Measurements from ENCODE around the gene KIAA0232.

The KIAA0232 gene

DNA sequence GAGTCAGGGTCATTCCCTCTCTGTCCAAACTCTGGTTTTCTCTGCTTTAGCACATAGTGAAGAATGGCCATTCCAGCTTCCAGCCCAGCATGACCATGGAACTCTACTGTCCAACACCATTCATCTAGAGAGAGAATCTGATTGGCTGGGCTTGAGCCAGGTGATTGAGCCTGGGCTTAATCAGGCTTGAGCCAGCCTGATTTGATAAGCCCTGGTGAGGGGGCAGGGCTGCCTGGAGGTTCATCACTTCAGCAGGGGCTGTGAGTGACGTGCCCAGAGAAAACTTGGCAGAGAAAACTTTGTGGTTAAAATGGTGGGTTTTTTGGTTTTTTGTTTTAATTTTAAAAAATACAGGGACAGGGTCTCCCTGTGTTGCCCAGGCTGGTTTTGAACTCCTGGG, 62.5 kb downstream of the KIAA0232 start:
- H3K9ac ChIP-seq (ENCODE audit: low read length), result no peak overlapping the region
- H3K4me1 ChIP-seq (ENCODE audit: control insufficient read depth, low read depth, low read length), result peaks cover 45% of the 10 kb centered on the region
- no peak overlapping the region for H3K4me3 ChIP-seq (ENCODE audit: low read length)
- H3K36me3 ChIP-seq (ENCODE audit: control insufficient read depth, low read depth, low read length), result no peaks in the 10 kb centered on the region
- no peaks in the 10 kb centered on the region for H3K9me3 ChIP-seq (ENCODE audit: control insufficient read depth, low read depth, low read length)
- no peaks in the 10 kb centered on the region for H3K27me3 ChIP-seq (ENCODE audit: control insufficient read depth, insufficient read depth, low read length)
- no peak overlapping the region for H3K27ac ChIP-seq (ENCODE audit: low read length)

DNA sequence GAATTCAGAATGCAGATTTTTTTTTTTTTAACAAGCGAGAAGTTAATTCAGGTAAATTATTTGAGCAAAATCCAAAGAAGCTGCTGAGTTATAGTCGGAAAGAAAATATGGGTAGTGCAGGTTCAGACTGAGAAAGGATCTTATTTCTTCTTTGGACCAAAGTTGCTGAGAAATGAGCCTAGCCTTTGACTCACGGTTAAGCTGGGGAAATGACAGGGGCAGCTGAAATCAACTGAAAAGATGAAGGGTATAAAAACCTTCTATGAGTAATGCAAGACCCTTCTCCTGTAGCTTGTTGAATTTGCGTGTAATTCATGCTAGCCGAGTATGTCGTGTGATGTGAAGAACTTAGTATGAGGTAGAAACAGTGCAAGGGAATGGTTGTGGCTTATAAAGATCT, 63.0 kb downstream of the KIAA0232 start:
- H3K4me3 ChIP-seq (ENCODE audit: low read length), result no peak overlapping the region

GRCh38 chr4:6847178-6847577, 64.7 kb downstream of the KIAA0232 start:
- no peaks in the 10 kb centered on the region for H3K36me3 ChIP-seq (ENCODE audit: control insufficient read depth, low read depth, low read length)
- no peaks in the 10 kb centered on the region for H3K27me3 ChIP-seq (ENCODE audit: control insufficient read depth, insufficient read depth, low read length)
- no peaks in the 10 kb centered on the region for H3K9me3 ChIP-seq (ENCODE audit: control insufficient read depth, low read depth, low read length)
- H3K4me3 ChIP-seq (ENCODE audit: low read length), result peak overlapping the region; percentile 39
- H3K4me1 ChIP-seq (ENCODE audit: control insufficient read depth, low read depth, low read length), result peaks cover 46% of the 10 kb centered on the region
- no peak overlapping the region for H3K27ac ChIP-seq (ENCODE audit: low read length)
- H3K9ac ChIP-seq (ENCODE audit: low read length), result no peak overlapping the region

More for the DNA sequence above, 63.0 kb downstream of the KIAA0232 start:
- Histone ChIP-seq H3K9ac (ENCODE audit: low read length) (no peak overlapping the region), H3K27ac (ENCODE audit: low read length) (no peak overlapping the region), H3K9me3 (ENCODE audit: control insufficient read depth, low read depth, low read length) (no peaks in the 10 kb centered on the region), H3K36me3 (ENCODE audit: control insufficient read depth, low read depth, low read length) (no peaks in the 10 kb centered on the region), H3K27me3 (ENCODE audit: control insufficient read depth, insufficient read depth, low read length) (no peaks in the 10 kb centered on the region), H3K4me1 (ENCODE audit: control insufficient read depth, low read depth, low read length) (peaks cover 46% of the 10 kb centered on the region)

- no peaks in the 10 kb centered on the region for H3K9me3 ChIP-seq (ENCODE audit: control insufficient read depth, low read depth, low read length)
- H3K27ac ChIP-seq (ENCODE audit: low read length), result no peak overlapping the region
- H3K27me3 ChIP-seq (ENCODE audit: control insufficient read depth, insufficient read depth, low read length), result no peaks in the 10 kb centered on the region
- peaks cover 46% of the 10 kb centered on the region for H3K4me1 ChIP-seq (ENCODE audit: control insufficient read depth, low read depth, low read length)
- peaks cover 8% of the 10 kb centered on the region for H3K36me3 ChIP-seq (ENCODE audit: control insufficient read depth, low read depth, low read length)
- no peak overlapping the region for H3K9ac ChIP-seq (ENCODE audit: low read length)
- no peak overlapping the region for H3K4me3 ChIP-seq (ENCODE audit: low read length)
These were observed 66.3 kb downstream of the KIAA0232 start for GRCh38 chr4:6848717-6849305.

DNA sequence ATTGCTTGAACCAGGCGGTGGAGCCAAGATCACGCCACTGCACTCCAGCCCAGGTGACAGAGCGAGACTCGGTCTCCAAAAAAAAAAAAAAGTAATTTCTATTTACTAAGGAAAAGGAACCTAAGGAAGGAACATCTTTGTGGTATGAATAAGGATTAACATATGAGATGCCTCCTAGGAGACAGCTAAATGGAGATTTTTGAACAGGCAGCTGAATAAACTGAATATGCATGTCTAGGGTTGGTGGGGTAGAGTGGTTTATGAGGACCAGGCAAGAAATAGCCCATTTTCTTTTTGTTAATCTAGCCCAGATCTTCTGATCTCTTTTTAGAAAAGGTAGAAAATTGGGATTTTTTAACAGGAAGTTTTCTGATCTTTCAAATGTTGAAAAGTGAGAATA, 67.2 kb downstream of the KIAA0232 start:
- no peak overlapping the region for H3K27ac ChIP-seq (ENCODE audit: low read length)
- H3K9me3 ChIP-seq (ENCODE audit: control insufficient read depth, low read depth, low read length), result no peaks in the 10 kb centered on the region
- no peak overlapping the region for H3K9ac ChIP-seq (ENCODE audit: low read length)
- H3K36me3 ChIP-seq (ENCODE audit: control insufficient read depth, low read depth, low read length), result peaks cover 8% of the 10 kb centered on the region
- no peaks in the 10 kb centered on the region for H3K27me3 ChIP-seq (ENCODE audit: control insufficient read depth, insufficient read depth, low read length)
- H3K4me3 ChIP-seq (ENCODE audit: low read length), result no peak overlapping the region
- peaks cover 51% of the 10 kb centered on the region for H3K4me1 ChIP-seq (ENCODE audit: control insufficient read depth, low read depth, low read length)

DNA sequence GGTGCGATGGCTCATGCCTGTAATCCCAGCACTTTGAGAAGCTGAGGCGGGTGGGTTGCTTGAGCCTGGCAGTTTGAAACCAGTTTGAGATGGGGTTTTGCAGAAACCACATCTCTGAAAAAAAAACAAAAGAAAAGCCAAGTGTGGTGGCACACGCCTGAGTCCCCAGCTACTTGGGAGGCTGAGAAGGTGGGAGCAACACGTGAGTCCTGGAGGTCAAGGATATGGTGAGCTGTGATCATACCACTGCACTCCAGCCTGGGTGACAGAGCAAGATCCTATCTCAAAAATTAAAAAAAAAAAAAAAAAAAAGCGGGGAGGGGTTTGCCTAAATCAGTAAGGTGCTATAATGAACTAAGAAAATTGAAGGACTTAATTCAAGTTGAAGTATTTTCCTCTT, 68.9 kb downstream of the KIAA0232 start:
- H3K9me3 ChIP-seq (ENCODE audit: control insufficient read depth, low read depth, low read length), result no peaks in the 10 kb centered on the region
- no peak overlapping the region for H3K4me3 ChIP-seq (ENCODE audit: low read length)
- no peak overlapping the region for H3K9ac ChIP-seq (ENCODE audit: low read length)
- H3K27me3 ChIP-seq (ENCODE audit: control insufficient read depth, insufficient read depth, low read length), result no peaks in the 10 kb centered on the region
- peaks cover 8% of the 10 kb centered on the region for H3K36me3 ChIP-seq (ENCODE audit: control insufficient read depth, low read depth, low read length)
- peaks cover 36% of the 10 kb centered on the region for H3K4me1 ChIP-seq (ENCODE audit: control insufficient read depth, low read depth, low read length)
- no peak overlapping the region for H3K27ac ChIP-seq (ENCODE audit: low read length)

GRCh38 chr4:6851962-6852361, 69.4 kb downstream of the KIAA0232 start:
- Histone ChIP-seq H3K9me3 (ENCODE audit: control insufficient read depth, low read depth, low read length) (no peaks in the 10 kb centered on the region), H3K27ac (ENCODE audit: low read length) (no peak overlapping the region), H3K4me1 (ENCODE audit: control insufficient read depth, low read depth, low read length) (peaks cover 30% of the 10 kb centered on the region), H3K4me3 (ENCODE audit: low read length) (no peak overlapping the region), H3K36me3 (ENCODE audit: control insufficient read depth, low read depth, low read length) (peaks cover 9% of the 10 kb centered on the region), H3K9ac (ENCODE audit: low read length) (no peak overlapping the region), H3K27me3 (ENCODE audit: control insufficient read depth, insufficient read depth, low read length) (no peaks in the 10 kb centered on the region)

DNA sequence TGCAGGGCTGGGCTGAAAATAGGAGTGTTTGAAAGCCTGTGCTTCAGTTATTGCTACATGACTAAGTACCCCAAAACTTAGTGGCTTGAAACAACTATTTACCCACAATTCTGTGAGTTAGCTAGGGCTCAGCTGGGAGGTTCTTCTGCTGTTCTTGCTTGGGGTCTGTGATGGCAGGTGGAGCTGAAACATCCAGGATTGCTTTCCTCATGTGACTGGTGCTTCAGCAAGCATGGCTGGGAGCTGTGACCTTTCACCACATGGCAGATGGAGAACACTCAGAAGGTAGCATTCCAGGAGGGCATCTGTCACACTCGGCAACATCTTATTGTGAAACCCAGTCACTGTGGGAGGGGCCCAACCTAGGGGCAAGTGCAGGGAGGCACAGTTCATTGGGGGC, 70.1 kb downstream of the KIAA0232 start:
- Histone ChIP-seq H3K9me3 (ENCODE audit: control insufficient read depth, low read depth, low read length) (no peaks in the 10 kb centered on the region), H3K27ac (ENCODE audit: low read length) (no peak overlapping the region), H3K4me1 (ENCODE audit: control insufficient read depth, low read depth, low read length) (peaks cover 24% of the 10 kb centered on the region), H3K36me3 (ENCODE audit: control insufficient read depth, low read depth, low read length) (peaks cover 15% of the 10 kb centered on the region), H3K4me3 (ENCODE audit: low read length) (no peak overlapping the region), H3K27me3 (ENCODE audit: control insufficient read depth, insufficient read depth, low read length) (no peaks in the 10 kb centered on the region), H3K9ac (ENCODE audit: low read length) (no peak overlapping the region)

GRCh38 chr4:6854098-6854744, 71.7 kb downstream of the KIAA0232 start:
- Histone ChIP-seq H3K4me1 (ENCODE audit: control insufficient read depth, low read depth, low read length) (peaks cover 10% of the 10 kb centered on the region), H3K9me3 (ENCODE audit: control insufficient read depth, low read depth, low read length) (no peaks in the 10 kb centered on the region), H3K27me3 (ENCODE audit: control insufficient read depth, insufficient read depth, low read length) (no peaks in the 10 kb centered on the region), H3K27ac (ENCODE audit: low read length) (no peak overlapping the region), H3K9ac (ENCODE audit: low read length) (no peak overlapping the region), H3K4me3 (ENCODE audit: low read length) (no peak overlapping the region), H3K36me3 (ENCODE audit: control insufficient read depth, low read depth, low read length) (peaks cover 23% of the 10 kb centered on the region)

- peaks cover 35% of the 10 kb centered on the region for H3K36me3 ChIP-seq (ENCODE audit: control insufficient read depth, low read depth, low read length)
- H3K9ac ChIP-seq (ENCODE audit: low read length), result no peak overlapping the region
- H3K27ac ChIP-seq (ENCODE audit: low read length), result no peak overlapping the region
- no peaks in the 10 kb centered on the region for H3K9me3 ChIP-seq (ENCODE audit: control insufficient read depth, low read depth, low read length)
- H3K4me1 ChIP-seq (ENCODE audit: control insufficient read depth, low read depth, low read length), result peaks cover 5% of the 10 kb centered on the region
- no peaks in the 10 kb centered on the region for H3K27me3 ChIP-seq (ENCODE audit: control insufficient read depth, insufficient read depth, low read length)
- H3K4me3 ChIP-seq (ENCODE audit: low read length), result no peak overlapping the region
These were observed 73.3 kb downstream of the KIAA0232 start for GRCh38 chr4:6855692-6856297.

DNA sequence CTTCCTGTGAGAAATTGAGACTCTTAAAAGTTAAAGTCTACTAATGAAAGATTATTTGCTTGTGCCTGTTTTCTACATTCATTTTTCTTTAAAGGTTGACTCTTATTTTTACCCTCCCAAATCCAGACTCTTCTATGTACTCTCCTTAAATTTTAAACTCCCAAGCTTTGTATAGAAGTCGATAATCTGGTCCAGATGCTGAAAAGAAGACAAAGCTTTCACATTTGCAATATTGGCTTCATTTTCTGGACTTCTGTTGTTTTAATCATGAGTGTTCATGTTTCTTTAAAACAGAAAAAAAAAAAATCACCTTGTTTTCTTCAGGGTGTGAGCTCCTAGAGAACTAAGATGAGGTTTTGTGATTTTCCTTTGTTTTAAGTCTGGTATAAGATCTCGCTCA, 73.9 kb downstream of the KIAA0232 start:
- no peak overlapping the region for H3K27ac ChIP-seq (ENCODE audit: low read length)
- no peak overlapping the region for H3K4me3 ChIP-seq (ENCODE audit: low read length)
- H3K4me1 ChIP-seq (ENCODE audit: control insufficient read depth, low read depth, low read length), result peaks cover 5% of the 10 kb centered on the region
- no peaks in the 10 kb centered on the region for H3K27me3 ChIP-seq (ENCODE audit: control insufficient read depth, insufficient read depth, low read length)
- H3K9ac ChIP-seq (ENCODE audit: low read length), result no peak overlapping the region
- peaks cover 41% of the 10 kb centered on the region for H3K36me3 ChIP-seq (ENCODE audit: control insufficient read depth, low read depth, low read length)
- no peaks in the 10 kb centered on the region for H3K9me3 ChIP-seq (ENCODE audit: control insufficient read depth, low read depth, low read length)
